Fibroblast of lung (primary cell): Measurements from ENCODE around the gene NCSTN. TPM values are rescaled to one million over a fixed set of nuclear protein-coding genes. Genes with fewer than 3 reads are reported as not detected.
A peak's percentile ranks its signal among the peaks of the same experiment; 100 is the strongest.

Experiments used
- DNase-seq, 2 donors: peaks; one replicate each; pipeline versions ENCODE4 v3.0.0 to v3.0.0-alpha.2; 2010; ENCODE audit warnings: low read depth in 2 of 2
- H2AFZ ChIP-seq: 2 replicates; pipeline ENCODE4 v1.5.1; 2012; ENCODE audit warnings: low read length, control low read depth, inconsistent platforms
- H3K27ac ChIP-seq: 2 replicates; pipeline ENCODE4 v1.5.1; 2011; ENCODE audit warnings: low read length, control low read depth; ENCODE audit not compliant: insufficient read depth
- H3K27me3 ChIP-seq: 2 replicates; pipeline ENCODE4 v1.5.1; 2011; ENCODE audit warnings: mild to moderate bottlenecking, low read length; ENCODE audit not compliant: control insufficient read depth, insufficient read depth
- H3K36me3 ChIP-seq: 2 replicates; pipeline ENCODE4 v1.5.1; 2011; ENCODE audit warnings: low read length; ENCODE audit not compliant: control insufficient read depth, insufficient read depth
- H3K4me1 ChIP-seq: 2 replicates; pipeline ENCODE4 v1.5.1; 2011; ENCODE audit warnings: low read length; ENCODE audit not compliant: control insufficient read depth, insufficient read depth; ENCODE audit errors: extremely low read depth
- H3K4me2 ChIP-seq: 2 replicates; pipeline ENCODE4 v1.5.1; 2011; ENCODE audit warnings: low read length, control low read depth; ENCODE audit not compliant: insufficient read depth; ENCODE audit errors: extremely low read depth
- H3K4me3 ChIP-seq, 4 experiments: fragments of 200-600 bp in 1 of 4; sonication (generic) in 1 of 4; replicated peaks in 1 of 4; 2 replicates each; pipeline ENCODE4 v1.5.1; 2011 to 2016; ENCODE audit warnings: low read length in 4 of 4, low read depth in 3 of 4, mild to moderate bottlenecking in 3 of 4, control low read depth in 2 of 4, inconsistent platforms in 1 of 4, mixed read lengths in 1 of 4; ENCODE audit not compliant: insufficient read depth in 1 of 4; ENCODE audit errors: control extremely low read depth in 1 of 4
- H3K79me2 ChIP-seq: 2 replicates; pipeline ENCODE4 v1.5.1; 2012; ENCODE audit warnings: mild to moderate bottlenecking, low read length, inconsistent platforms; ENCODE audit not compliant: control insufficient read depth, insufficient read depth
- H3K9ac ChIP-seq: 2 replicates; pipeline ENCODE4 v1.5.1; 2011; ENCODE audit warnings: mild to moderate bottlenecking, low read length, control low read depth; ENCODE audit not compliant: insufficient read depth
- H3K9me3 ChIP-seq: 2 replicates; pipeline ENCODE4 v1.5.1; 2012; ENCODE audit warnings: low read depth, low read length; ENCODE audit not compliant: control insufficient read depth, insufficient read depth
- H4K20me1 ChIP-seq: 2 replicates; pipeline ENCODE4 v1.5.1; 2011; ENCODE audit warnings: low read length; ENCODE audit not compliant: control insufficient read depth, insufficient read depth; ENCODE audit errors: extremely low read depth
- EZH2 ChIP-seq: IDR thresholded peaks from 2 replicates; pipeline ENCODE4 v1.5.1; 2012; ENCODE audit warnings: low read length, control low read depth, mild to moderate bottlenecking; ENCODE audit errors: missing control alignments
- polyA plus RNA-seq, 2 donors: library from polyadenylated mRNA; depleted of rRNA in 1 of 2; stranded (reverse) in 1 of 2; unstranded in 1 of 2; fragments of >200 nt; gene quantifications; 2 replicates each; pipeline ENCODE4 v1.2.1, GENCODE V29; 2011 to 2012; ENCODE audit warnings: missing spikeins in 1 of 2
- total RNA-seq: library from RNA; depleted of rRNA; stranded (reverse); fragments of >200 nt; gene quantifications from 2 replicates; pipeline ENCODE4 v1.2.1, GENCODE V29; 2014
- TF ChIP-seq, protein P1 (sequence below), 2 donors: IDR thresholded peaks in 1 of 2; conservative IDR thresholded peaks in 1 of 2; 1 replicate in 1 of 2; 2 replicates in 1 of 2; pipeline ENCODE4 v1.5.1; 2011 to 2012; ENCODE audit warnings: low read length in 2 of 2, control low read depth in 1 of 2, inconsistent platforms in 1 of 2, low read depth in 1 of 2, mild to moderate bottlenecking in 1 of 2

NCSTN gene
- total and polyA plus RNA-seq, 2 donors (not counting 1 experiment from before 2014, with no cell fraction given) = 97.1 to 188 TPM

DNA sequence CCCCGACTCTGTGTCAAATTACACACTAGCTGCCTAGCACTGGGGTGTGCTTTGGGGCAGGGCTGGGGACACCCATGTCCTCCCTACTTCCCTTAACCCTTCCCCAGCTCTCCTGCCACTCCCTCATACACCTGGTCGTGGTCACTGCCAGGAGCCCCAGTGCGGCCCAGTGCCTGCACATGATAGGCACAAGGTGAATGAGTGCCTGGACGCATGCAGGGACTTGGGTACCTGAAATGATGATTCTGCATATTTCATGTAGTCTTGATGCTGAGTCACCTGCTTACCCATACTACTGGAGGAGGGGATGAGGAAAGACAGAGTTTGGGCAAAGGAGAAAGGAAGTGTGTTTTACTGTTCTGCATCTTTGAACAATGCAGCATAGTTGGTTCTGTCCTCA, 55.6 kb downstream of the NCSTN start:
- Histone ChIP-seq H3K79me2 (no peaks in the 10 kb centered on the region), H3K4me3 (no peak overlapping the region)

DNA sequence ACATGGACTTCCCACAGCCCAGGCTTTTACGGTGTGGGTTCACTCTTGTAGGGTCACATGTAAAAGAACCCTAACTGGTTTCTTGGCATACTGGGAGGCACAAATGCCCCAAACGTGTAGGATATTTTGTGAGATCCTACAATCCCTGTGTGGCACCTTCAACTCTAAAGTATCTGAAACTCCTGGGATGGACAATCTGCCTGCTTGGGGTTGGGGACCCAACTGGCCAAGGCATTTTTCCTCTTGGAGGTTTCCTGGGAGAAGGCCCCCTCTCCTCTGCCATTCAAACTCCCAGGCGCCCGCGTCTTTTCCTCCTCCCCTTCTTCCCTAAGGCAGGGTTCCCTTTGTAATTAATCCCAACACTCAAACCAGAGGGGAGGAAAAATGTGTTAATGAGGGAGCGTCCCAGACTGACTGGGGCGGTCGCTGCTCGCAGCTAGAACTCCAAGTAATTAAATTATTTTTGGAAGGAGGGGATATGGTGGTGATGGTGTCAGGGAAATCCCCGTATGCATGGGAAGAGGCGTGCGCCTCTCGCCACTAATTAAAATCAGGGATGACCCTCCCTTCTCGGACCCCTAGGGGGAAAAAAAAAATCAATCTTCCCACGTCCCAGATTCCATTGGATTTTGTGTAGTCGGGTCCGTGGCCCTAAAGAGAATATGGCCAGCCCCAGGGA, 56.5 kb downstream of the NCSTN start:
- H3K27me3 ChIP-seq = peaks cover 40% of the 10 kb centered on the region
- no peaks in the 10 kb centered on the region for H3K36me3 ChIP-seq
- no peaks in the 10 kb centered on the region for H3K9me3 ChIP-seq
- H3K4me2 ChIP-seq = no peak overlapping the region
- TF ChIP-seq EZH2 = no peak
- TF ChIP-seq, protein P1, sequence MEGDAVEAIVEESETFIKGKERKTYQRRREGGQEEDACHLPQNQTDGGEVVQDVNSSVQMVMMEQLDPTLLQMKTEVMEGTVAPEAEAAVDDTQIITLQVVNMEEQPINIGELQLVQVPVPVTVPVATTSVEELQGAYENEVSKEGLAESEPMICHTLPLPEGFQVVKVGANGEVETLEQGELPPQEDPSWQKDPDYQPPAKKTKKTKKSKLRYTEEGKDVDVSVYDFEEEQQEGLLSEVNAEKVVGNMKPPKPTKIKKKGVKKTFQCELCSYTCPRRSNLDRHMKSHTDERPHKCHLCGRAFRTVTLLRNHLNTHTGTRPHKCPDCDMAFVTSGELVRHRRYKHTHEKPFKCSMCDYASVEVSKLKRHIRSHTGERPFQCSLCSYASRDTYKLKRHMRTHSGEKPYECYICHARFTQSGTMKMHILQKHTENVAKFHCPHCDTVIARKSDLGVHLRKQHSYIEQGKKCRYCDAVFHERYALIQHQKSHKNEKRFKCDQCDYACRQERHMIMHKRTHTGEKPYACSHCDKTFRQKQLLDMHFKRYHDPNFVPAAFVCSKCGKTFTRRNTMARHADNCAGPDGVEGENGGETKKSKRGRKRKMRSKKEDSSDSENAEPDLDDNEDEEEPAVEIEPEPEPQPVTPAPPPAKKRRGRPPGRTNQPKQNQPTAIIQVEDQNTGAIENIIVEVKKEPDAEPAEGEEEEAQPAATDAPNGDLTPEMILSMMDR (conservative IDR thresholded peaks at IDR 0.05 in 1 of 2, IDR thresholded peaks at IDR 0.05 in 1 of 2; ENCODE audit: low read depth in 1 of 2, low read length in 2 of 2) = no peak
- no peak overlapping the region for H3K9ac ChIP-seq
- H3K79me2 ChIP-seq = no peaks in the 10 kb centered on the region
- H3K4me3 ChIP-seq = peak overlapping the region in 1 of 4 experiments; percentile 58
- no peak for DNase-seq
- no peaks in the 10 kb centered on the region for H4K20me1 ChIP-seq
- H2AFZ ChIP-seq = no peak overlapping the region
- H3K27ac ChIP-seq = no peak overlapping the region
- H3K4me1 ChIP-seq = no peaks in the 10 kb centered on the region

More for the DNA sequence above, 55.6 kb downstream of the NCSTN start:
- TF ChIP-seq EZH2 = no peak
- TF ChIP-seq, protein P1 (conservative IDR thresholded peaks at IDR 0.05 in 1 of 2, IDR thresholded peaks at IDR 0.05 in 1 of 2; ENCODE audit: low read depth in 1 of 2, low read length in 2 of 2) = no peak
- H4K20me1 ChIP-seq = no peaks in the 10 kb centered on the region
- H3K9ac ChIP-seq = no peak overlapping the region
- no peak overlapping the region for H3K27ac ChIP-seq
- no peaks in the 10 kb centered on the region for H3K4me1 ChIP-seq
- H2AFZ ChIP-seq = no peak overlapping the region
- no peak overlapping the region for H3K4me2 ChIP-seq
- DNase-seq = no peak
- H3K27me3 ChIP-seq = peaks cover 38% of the 10 kb centered on the region
- no peaks in the 10 kb centered on the region for H3K9me3 ChIP-seq
- H3K36me3 ChIP-seq = no peaks in the 10 kb centered on the region

GRCh38 chr1:160400223-160400645, 57.1 kb downstream of the NCSTN start, which contains the start of gene VANGL2:
TSS of gene VANGL2 (plus strand) at chr1:160400564. CDS start at chr1:160415838, 15,274 bp downstream.
- Histone ChIP-seq H4K20me1 (no peaks in the 10 kb centered on the region), H3K9me3 (no peaks in the 10 kb centered on the region), H3K36me3 (no peaks in the 10 kb centered on the region), H3K4me1 (no peaks in the 10 kb centered on the region), H3K79me2 (no peaks in the 10 kb centered on the region), H3K4me2 (no peak within 1 kb of the TSS), H3K9ac (no peak within 1 kb of the TSS), H3K27me3 (peaks cover 40% of the 10 kb centered on the region), H2AFZ (no peak within 1 kb of the TSS), H3K27ac (no peak within 1 kb of the TSS), H3K4me3 (peak within 1 kb of the TSS in 1 of 4 experiments; percentile 58)
- TF ChIP-seq EZH2 = peak; percentile 77
- TF ChIP-seq, protein P1 (conservative IDR thresholded peaks at IDR 0.05 in 1 of 2, IDR thresholded peaks at IDR 0.05 in 1 of 2; ENCODE audit: low read depth in 1 of 2, low read length in 2 of 2) = no peak
- DNase-seq = peak; percentile 53 to 71
